HG02642 (cell line): ENCODE measurements around the gene MUC4.
"Not testable (repeated sequence)": the region's sequence is repeated elsewhere in the genome, so short reads cannot be mapped to it uniquely, and the experiment has no call there.

Experiments
- ATAC-seq: cut with Tn5 transposase; IDR thresholded peaks from one replicate; pipeline ENCODE4 v1.9.1; 2021; ENCODE audit warnings: mild to moderate bottlenecking; ENCODE audit not compliant: unreplicated experiment, poor library complexity

The MUC4 gene

GRCh38 chr3:195748661-195749060 is 63.1 kb downstream of the MUC4 start:
- ATAC-seq = no peak

DNA sequence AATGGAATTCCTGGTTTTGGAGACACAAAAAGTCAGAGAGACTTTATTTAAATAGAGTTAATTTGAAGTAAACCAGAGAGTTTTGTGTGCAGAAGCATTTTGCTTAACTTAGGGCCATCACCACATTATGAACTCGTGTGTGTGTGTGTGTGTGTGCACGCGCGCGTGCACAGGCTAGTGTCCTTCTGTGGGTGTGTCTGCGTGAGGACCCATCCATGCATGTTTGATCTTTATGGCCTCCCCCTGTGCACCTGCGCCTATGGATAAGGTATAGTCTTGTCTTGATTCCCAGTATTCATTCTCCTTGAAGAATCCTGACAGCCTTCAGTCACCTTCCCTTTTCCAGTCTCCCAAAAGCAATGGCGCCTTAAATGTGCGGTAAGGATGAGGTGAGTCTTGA is 65.0 kb downstream of the MUC4 start:
- ATAC-seq = no peak

DNA sequence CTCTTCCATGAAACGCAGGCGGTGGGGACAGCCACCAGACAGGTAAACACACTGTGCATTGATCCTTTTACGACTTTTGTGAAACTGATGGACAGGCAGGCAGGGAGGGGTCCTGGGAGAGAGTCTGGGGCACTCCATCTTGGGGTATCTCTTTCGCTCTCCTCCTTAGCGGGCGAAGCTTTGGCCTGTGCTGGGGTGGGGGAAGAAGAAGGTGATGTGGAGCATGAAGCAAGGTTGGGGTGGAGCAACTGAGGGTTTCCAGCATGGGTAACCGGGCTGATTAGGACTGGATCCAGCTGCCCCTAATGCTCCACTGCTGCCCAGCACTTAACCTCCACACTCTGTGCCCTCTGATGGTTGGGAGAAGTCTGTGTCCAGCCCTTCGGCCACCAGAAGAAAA is 65.4 kb downstream of the MUC4 start:
- ATAC-seq = no peak

DNA sequence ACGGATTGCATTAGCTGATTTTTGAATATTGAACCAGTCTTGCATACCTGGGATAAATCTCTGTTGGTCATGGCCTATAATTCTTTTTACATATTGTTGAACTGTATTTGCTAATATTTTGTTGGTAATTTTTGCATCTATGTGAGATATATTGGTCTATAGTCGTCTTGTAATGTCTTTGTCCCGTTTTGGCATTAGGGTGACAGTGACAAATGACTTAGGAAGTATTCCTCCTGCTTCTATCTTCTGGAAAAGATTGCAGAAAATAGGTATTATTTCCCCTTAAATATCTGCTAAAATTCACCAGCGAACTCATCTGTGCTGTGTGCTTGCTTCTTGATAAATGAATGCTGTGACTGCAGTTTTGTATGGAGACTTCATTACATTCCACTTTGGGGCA is 67.3 kb downstream of the MUC4 start:
- no peak for ATAC-seq

- ATAC-seq = no peak
Observed at GRCh38 chr3:195739561-195740111, 72.1 kb downstream of the MUC4 start.

- no peak for ATAC-seq
Observed at GRCh38 chr3:195738274-195739044, 73.3 kb downstream of the MUC4 start.

GRCh38 chr3:195737782-195738181 is 73.9 kb downstream of the MUC4 start:
- not testable (repeated sequence) for ATAC-seq

GRCh38 chr3:195736866-195737490 is 74.8 kb downstream of the MUC4 start:
- ATAC-seq = no peak

GRCh38 chr3:195735036-195735695 is 76.6 kb downstream of the MUC4 start:
- ATAC-seq = no peak

DNA sequence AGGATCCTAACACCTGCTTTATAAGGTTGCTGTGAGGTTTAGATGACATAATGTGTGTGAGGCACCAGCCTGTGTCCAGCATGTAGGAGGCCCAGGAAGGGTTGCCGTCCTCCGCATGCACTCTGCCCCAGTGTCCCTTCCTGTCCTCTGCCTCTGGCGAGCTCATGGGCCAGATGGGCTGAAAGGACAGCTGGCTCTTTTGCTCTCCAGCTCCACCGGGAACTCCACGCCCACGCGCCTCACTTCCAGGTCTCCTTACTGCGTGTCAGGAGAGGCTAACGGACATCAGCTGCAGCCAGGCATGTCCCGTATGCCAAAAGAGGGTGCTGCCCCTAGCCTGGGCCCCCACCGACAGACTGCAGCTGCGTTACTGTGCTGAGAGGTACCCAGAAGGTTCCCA is 78.8 kb downstream of the MUC4 start:
- no peak for ATAC-seq

GRCh38 chr3:195731356-195731905 is 80.3 kb downstream of the MUC4 start:
- ATAC-seq = no peak

- ATAC-seq = no peak
Observed at GRCh38 chr3:195729476-195730251, 82.1 kb downstream of the MUC4 start.

DNA sequence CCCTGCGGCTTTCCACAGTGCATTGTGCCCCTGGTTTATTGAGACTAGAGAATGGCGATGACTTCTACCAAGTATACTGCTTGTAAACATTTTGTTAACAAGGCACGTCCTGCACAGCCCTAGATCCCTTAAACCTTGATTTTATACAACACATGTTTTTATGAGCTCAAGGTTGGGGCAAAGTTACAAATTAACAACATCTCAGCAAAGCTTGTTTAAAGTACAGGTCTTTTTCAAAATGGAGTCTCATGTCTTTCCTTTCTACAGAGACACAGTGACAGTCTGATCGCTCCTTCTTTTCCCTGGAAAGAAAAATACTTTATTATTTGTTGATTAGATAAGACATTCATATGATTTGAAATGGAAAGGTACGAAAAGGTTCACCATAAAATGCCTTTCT is 82.9 kb downstream of the MUC4 start:
- ATAC-seq = not testable (repeated sequence)

DNA sequence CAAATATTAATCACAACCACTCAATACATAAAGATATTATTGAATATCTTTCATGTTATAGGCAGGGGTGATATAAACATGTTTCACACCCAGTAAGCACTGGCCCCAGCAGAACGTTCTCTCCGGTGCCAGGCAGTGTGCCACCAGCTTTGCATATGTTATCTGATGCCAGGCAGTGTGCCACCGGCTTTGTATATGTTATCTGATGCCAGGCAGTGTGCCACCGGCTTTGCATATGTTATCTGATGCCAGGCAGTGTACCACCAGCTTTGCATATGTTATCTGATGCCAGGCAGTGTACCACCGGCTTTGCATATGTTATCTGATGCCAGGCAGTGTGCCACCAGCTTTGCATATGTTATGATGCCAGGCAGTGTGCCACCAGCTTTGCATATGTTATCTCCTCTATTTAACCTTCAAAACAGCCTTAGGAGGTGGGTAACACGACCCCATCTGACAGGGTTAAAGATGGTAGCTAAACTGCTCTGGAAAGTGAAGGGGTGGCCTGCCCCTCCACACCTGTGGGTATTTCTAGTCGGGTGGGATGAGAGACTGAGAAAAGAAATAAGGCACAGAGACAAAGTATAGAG is 84.0 kb downstream of the MUC4 start:
- no peak for ATAC-seq

DNA sequence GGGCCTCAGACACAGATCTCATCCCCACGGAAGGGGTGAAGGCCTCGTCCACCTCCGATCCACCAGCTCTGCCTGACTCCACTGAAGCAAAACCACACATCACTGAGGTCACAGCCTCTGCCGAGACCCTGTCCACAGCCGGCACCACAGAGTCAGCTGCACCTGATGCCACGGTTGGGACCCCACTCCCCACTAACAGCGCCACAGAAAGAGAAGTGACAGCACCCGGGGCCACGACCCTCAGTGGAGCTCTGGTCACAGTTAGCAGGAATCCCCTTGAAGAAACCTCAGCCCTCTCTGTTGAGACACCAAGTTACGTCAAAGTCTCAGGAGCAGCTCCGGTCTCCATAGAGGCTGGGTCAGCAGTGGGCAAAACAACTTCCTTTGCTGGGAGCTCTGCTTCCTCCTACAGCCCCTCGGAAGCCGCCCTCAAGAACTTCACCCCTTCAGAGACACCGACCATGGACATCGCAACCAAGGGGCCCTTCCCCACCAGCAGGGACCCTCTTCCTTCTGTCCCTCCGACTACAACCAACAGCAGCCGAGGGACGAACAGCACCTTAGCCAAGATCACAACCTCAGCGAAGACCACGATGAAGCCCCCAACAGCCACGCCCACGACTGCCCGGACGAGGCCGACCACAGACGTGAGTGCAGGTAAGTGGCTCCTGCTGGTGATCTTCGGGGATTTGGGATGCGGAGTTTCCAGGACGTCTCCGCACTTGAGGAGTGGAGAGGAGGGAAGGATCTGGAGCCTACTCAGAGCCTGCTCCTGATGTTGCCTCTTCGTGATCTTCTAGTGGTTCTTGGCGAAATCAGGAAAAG is 85.6 kb downstream of the MUC4 start:
- not testable (repeated sequence) for ATAC-seq

- not testable (repeated sequence) for ATAC-seq
Observed at GRCh38 chr3:195724363-195724762, 87.4 kb downstream of the MUC4 start.

DNA sequence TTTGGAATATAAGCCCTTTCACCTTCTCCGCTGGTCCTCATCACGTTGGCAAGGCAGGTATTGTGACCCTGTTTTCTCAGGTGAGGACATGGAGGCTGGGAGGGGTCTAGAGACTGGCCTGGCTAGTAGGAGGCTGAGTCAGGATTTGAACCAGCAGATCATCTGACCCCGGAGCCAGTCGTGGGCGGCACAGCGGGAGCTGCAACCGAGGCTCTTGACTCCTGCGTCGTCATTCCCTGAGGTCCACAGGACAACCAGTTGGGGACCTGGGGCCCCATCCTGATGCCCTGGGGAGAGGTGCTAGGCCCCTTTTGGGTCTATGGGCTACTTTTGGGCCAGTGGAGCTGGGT is 88.8 kb downstream of the MUC4 start:
- ATAC-seq = not testable (repeated sequence)

DNA sequence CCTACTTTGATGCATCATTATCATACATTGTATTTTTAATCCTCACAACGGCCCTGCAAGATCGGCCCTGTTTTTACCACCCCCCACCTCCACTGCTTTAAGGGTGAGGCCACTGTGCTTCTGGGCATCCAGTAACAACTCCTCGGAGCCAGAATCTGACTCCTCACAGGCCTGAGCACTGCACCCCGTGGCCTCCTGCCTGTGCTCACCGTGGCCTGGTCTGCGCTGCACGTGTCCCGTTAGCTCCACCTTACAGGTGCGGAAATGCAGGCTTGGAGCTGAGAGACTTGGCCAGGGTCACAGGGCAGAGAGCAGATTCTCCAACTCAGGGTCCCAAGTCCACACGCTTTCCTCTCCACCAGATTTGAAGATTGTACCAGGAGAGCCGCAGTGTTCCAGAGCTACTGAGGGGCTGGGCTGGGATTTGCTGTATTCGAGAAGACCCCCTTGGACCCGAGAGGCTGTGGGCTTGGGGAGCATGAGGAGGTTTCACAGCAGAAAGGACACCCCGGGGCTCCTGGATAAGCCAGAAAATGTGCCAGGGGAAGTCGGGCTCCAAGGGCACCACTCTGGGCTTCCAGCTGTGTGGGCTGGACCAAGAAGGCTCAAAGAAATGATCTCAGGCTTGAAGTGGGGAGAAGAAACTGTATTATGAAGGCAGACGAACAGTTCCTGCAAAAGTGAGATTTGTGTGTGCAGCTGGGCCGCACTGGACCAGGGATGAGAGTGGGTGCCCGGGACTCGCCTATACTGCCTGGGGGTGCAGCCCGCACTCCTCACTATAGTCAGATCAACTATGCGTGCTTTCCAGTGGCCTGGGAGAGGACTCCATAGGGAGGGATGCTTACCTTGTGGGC is 89.4 kb downstream of the MUC4 start:
- not testable (repeated sequence) for ATAC-seq
